Neutrophil (primary cell): ENCODE results near the gene GPC6.

Experiments
- H3K27ac ChIP-seq: fragments of 200-600 bp; sonication (generic); 2 replicates; pipeline ENCODE4 v1.5.1; 2016; ENCODE audit warnings: mild to moderate bottlenecking, moderate library complexity
- H3K27me3 ChIP-seq: fragments of 200-600 bp; sonication (generic); 2 replicates; pipeline ENCODE4 v1.6.0; 2016; ENCODE audit warnings: mild to moderate bottlenecking
- H3K36me3 ChIP-seq: fragments of 200-600 bp; sonication (generic); 2 replicates; pipeline ENCODE4 v1.5.1; 2017
- H3K4me1 ChIP-seq, 2 experiments: fragments of 200-600 bp in 1 of 2; sonication (generic) in 1 of 2; 1 replicate in 1 of 2; 2 replicates in 1 of 2; pipeline versions ENCODE4 v1.5.1 to v1.6.1; 2013 to 2016; ENCODE audit warnings: low read depth in 1 of 2, low read length in 1 of 2, mild to moderate bottlenecking in 1 of 2, moderate library complexity in 1 of 2; ENCODE audit not compliant: control insufficient read depth in 1 of 2, insufficient read depth in 1 of 2
- H3K4me3 ChIP-seq, 2 experiments: fragments of 200-600 bp in 1 of 2; sonication (generic) in 1 of 2; 1 replicate in 1 of 2; 2 replicates in 1 of 2; pipeline ENCODE4 v1.5.1; 2013 to 2016; ENCODE audit warnings: low read depth in 1 of 2, low read length in 1 of 2, mild to moderate bottlenecking in 1 of 2, moderate library complexity in 1 of 2
- H3K9me3 ChIP-seq: fragments of 200-600 bp; sonication (generic); 2 replicates; pipeline ENCODE4 v1.5.1; 2016
- CTCF ChIP-seq: fragments of 200-600 bp; sonication (generic); IDR thresholded peaks from 2 replicates; pipeline ENCODE4 v1.5.1; 2016; ENCODE audit warnings: antibody characterized with exemption

Gene GPC6

GRCh38 chr13:93744886-93745285 is 518.3 kb downstream of the GPC6 start:
- H3K27me3 ChIP-seq, result no peaks in the 10 kb centered on the region
- no peak for TF ChIP-seq CTCF
- H3K9me3 ChIP-seq, result no peaks in the 10 kb centered on the region
- H3K4me1 ChIP-seq, result no peaks in the 10 kb centered on the region
- H3K27ac ChIP-seq, result no peak overlapping the region
- no peaks in the 10 kb centered on the region for H3K36me3 ChIP-seq
- H3K4me3 ChIP-seq, result no peak overlapping the region

- no peaks in the 10 kb centered on the region for H3K27me3 ChIP-seq
- H3K4me1 ChIP-seq, result no peaks in the 10 kb centered on the region
- no peak for TF ChIP-seq CTCF
- no peaks in the 10 kb centered on the region for H3K36me3 ChIP-seq
- H3K27ac ChIP-seq, result no peak overlapping the region
- H3K9me3 ChIP-seq, result no peaks in the 10 kb centered on the region
- H3K4me3 ChIP-seq, result no peak overlapping the region
Measured at GRCh38 chr13:93745884-93746283, 519.3 kb downstream of the GPC6 start.

GRCh38 chr13:93746589-93746988 is 520.0 kb downstream of the GPC6 start:
- no peaks in the 10 kb centered on the region for H3K27me3 ChIP-seq
- H3K9me3 ChIP-seq, result no peaks in the 10 kb centered on the region
- no peak overlapping the region for H3K27ac ChIP-seq
- no peaks in the 10 kb centered on the region for H3K4me1 ChIP-seq
- H3K36me3 ChIP-seq, result no peaks in the 10 kb centered on the region
- no peak overlapping the region for H3K4me3 ChIP-seq
- no peak for TF ChIP-seq CTCF

GRCh38 chr13:93750676-93751075 is 524.1 kb downstream of the GPC6 start:
- no peaks in the 10 kb centered on the region for H3K36me3 ChIP-seq
- no peaks in the 10 kb centered on the region for H3K4me1 ChIP-seq
- no peaks in the 10 kb centered on the region for H3K9me3 ChIP-seq
- H3K4me3 ChIP-seq, result no peak overlapping the region
- H3K27ac ChIP-seq, result no peak overlapping the region
- H3K27me3 ChIP-seq, result no peaks in the 10 kb centered on the region
- no peak for TF ChIP-seq CTCF

- no peaks in the 10 kb centered on the region for H3K4me1 ChIP-seq
- no peak for TF ChIP-seq CTCF
- no peaks in the 10 kb centered on the region for H3K9me3 ChIP-seq
- no peaks in the 10 kb centered on the region for H3K36me3 ChIP-seq
- no peak overlapping the region for H3K27ac ChIP-seq
- H3K4me3 ChIP-seq, result no peak overlapping the region
- no peaks in the 10 kb centered on the region for H3K27me3 ChIP-seq
Measured at GRCh38 chr13:93751117-93751516, 524.5 kb downstream of the GPC6 start.

GRCh38 chr13:93752541-93752940 is 525.9 kb downstream of the GPC6 start:
- no peaks in the 10 kb centered on the region for H3K27me3 ChIP-seq
- no peak for TF ChIP-seq CTCF
- no peak overlapping the region for H3K4me3 ChIP-seq
- H3K9me3 ChIP-seq, result no peaks in the 10 kb centered on the region
- H3K4me1 ChIP-seq, result no peaks in the 10 kb centered on the region
- H3K36me3 ChIP-seq, result no peaks in the 10 kb centered on the region
- no peak overlapping the region for H3K27ac ChIP-seq
